G401.6 (cell line): ENCODE data around the gene TUBA1A.
A peak's percentile ranks its signal among the peaks of the same experiment; 100 is the strongest.
"Not testable (repeated sequence)": the region's sequence is repeated elsewhere in the genome, so short reads cannot be mapped to it uniquely, and the experiment has no call there.

Experiments used
- FAIRE-seq: peaks from 2 replicates; lab custom pipeline; 2012; peaks lifted over from hg19 to GRCh38; lab: Jason Lieb, UNC

TUBA1A gene

DNA sequence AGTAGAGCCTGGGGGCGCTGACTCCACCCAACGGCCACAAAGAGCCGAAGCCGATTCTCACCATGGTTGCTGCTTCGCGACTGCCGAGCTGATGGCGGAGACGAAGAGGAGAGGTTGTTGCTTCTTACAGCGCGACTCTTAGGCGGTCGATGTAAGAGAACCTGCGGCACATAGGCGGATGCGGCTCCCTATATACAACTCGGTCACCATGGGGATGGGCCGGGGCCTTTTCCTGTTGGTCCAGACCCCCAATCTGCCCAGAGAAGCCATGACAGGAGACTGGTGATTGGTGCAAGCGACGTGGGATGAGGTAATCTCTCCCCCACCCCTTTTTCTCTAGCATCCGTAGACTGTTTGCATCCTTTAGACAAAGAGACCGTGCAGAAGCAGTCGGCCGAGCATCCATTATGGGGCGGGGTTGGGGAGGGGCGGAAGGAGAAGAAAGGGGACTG lies at the start of gene TUBA1A:
Gene TUBA1A, minus strand, starts transcription at position 165 of the 452 bp plus-strand sequence. Its CDS starts 101 bp downstream, at position 64.
- peak; percentile 96 for FAIRE-seq

DNA sequence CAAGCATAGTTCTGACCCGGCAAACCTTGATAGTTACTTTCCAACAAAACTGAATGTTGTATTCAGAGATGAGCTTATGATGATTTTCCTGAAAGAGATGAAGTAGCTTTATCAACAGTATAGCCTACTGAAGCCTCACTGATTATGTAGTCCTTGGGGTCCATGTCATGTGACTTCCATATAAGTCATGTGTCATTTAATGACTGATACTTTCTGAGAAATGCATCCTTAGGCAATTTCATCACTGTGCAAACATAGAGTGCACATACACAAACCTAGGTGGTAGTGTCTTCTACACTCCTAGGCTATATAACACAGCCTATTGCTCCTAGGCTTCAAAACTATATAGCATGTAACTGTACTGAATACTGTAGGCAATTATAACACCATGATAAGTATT lies 47.5 kb upstream of the TUBA1A start:
- FAIRE-seq = no peak

- no peak for FAIRE-seq
Observed at GRCh38 chr12:49233842-49234526, 45.1 kb upstream of the TUBA1A start.

- FAIRE-seq = no peak
Observed at GRCh38 chr12:49232940-49233841, 44.3 kb upstream of the TUBA1A start.

GRCh38 chr12:49231878-49232655 lies 43.2 kb upstream of the TUBA1A start:
- FAIRE-seq = no peak

DNA sequence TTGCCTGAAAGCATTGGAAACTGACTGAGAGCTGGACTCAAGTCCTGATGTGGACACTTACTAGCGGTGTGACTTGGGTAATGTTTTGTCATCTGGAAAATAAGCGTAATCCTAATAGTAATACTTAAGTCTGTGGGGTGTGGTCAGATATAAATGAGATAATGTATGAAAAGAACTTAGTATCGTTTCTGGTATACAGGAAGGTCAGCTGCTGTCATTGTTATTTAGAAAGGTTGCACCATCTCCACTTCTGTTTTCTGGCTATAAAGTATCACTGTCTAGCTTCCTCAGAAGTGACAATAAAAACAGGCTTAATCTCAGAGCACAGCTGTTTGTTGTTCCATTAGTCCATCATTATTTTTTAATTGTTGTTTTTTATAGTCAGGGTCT lies 41.9 kb upstream of the TUBA1A start:
- FAIRE-seq = no peak

- no peak for FAIRE-seq
Observed at GRCh38 chr12:49230176-49230804, 41.4 kb upstream of the TUBA1A start.

DNA sequence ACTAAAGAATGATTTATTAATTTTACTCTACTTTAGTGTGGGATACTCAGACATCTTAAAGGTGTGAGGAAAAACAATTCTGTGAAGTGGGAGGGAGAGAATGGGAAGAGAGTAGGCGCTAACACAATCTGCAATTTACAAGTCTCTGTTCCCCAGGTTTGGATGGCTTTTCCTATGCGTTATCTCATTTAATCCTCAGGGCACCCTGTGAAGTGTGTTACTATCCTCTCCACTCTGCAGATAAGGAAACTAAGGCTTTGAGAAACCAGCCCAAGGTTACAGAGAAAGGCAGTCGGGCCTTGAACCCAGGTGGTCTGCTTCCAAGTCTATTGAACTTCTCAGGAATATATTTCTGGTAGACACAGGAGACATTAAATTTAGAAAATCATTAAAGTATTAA lies 39.8 kb upstream of the TUBA1A start:
- FAIRE-seq = no peak

- FAIRE-seq = no peak
Observed at GRCh38 chr12:49227713-49228112, 38.8 kb upstream of the TUBA1A start.

DNA sequence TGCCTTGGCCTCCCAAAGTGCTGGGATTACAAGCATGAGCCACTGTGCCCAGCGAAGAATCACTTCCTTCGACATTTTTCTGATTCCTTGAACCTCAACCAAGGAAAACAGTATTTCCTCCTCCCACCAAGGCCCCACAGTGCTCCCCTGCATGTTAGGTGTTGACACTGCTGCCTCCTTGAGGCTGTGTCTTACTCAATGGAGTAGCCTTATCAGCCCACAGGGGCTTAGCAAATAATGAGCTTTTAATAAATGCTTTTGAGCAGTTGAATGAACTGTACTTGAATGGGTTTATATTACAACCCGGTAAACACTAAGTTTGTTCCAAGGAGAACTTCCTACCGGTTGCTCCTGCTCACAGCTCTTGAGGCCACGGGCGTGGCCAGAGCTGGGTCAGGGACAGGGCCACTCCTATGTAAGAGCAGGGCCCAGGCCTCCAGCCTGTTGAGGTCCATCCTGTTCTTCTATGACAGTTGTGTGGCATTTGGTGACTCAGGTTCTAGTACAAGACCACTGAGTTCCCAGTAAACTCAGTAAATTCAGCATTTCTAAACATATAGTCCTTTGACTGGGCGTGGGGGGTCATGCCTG lies 36.8 kb upstream of the TUBA1A start:
- FAIRE-seq = no peak

DNA sequence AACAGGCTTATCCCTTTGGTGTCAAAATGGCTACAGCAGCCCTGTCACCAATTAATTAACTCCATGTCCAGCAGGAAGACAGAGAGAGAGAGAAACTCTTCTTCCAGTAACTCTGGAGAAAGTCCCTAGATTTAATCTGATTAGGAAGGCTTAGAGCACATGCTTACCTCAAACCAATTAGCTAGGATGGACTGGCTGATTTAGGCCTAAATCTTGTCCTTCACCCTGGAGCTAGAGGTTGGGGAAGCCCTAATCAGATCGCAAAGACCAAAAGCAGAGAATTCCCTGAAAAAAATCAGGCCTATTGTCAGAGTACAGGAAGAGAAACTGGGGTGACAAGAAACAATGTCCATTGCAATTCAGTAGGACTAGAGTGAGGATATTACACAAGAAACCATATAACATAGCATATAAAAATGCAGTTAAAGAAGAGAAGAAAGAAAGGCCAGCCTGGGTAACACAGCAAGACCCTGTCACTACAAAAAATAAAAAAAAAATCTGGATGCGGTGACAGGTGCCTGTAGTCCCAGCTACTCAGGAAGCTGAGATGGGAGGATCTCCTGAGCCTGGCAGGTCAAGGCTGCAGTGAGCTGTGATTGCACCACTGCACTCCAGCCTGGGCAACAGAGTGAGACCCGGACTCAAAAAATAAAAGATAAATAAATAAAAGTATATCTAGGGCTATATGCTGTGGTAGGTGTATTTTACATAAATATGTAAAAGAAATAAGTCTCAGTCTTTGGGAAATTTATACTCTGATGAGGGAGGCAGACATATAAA lies 34.9 kb upstream of the TUBA1A start:
- no peak for FAIRE-seq

DNA sequence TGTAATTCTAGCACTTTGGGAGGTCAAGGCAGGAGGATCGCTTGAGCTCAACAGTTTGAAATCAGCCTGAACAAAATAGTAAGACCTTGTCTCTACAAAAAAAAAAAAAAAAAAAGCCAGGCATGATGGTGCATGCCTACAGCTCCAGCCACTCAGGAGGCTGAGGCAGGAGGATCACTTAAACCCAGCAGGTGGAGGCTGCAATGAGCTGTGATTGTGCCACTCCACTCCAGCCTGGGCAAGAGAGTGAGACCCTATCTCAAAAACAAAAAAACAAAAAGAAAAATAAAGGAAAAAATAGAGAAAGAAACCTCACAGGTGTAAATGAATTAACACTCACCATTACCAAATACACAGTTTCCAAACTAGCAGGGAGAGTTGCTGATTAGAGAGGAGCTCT lies 34.2 kb upstream of the TUBA1A start:
- no peak for FAIRE-seq

DNA sequence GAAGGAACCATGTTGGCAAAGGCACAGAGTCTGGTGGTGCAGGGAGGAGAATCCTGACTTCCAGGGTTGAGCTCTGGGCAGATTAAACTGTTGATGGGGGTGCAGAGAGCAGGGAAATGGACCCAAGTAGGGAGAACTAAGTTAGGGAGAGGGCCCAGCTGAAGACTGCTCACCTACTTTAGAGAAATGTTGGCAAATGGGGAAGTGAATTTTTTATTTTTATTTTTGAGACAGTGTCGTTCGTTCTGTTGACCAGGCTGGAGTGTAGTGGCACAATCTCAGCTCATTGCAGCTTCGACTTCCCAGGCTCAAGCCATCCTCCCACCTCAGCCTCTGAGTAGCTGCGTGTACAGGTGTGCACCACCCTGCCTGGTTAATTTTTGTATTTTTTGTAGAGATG lies 32.1 kb upstream of the TUBA1A start:
- FAIRE-seq = no peak

- no peak for FAIRE-seq
Observed at GRCh38 chr12:49219417-49220026, 30.6 kb upstream of the TUBA1A start.

- FAIRE-seq = no peak
Observed at GRCh38 chr12:49212572-49212971, 23.7 kb upstream of the TUBA1A start.

DNA sequence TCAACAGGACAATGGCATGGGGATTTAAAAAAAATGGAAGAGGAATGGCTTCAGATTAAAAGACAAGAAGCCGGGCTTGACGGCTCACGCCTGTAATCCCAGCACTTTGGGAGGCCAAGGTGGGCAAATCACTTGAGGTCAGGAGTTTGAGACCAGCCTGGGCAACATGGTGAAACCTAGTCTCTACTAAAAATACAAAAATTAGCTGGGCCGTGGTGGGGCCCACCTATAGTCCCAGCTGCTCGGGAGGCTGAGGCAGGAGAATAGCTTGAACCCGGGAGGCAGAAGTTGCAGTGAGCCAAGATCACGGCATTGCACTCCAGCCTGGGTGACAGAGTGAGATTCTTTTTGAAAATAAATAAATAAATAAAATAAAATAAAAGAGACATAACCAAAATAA lies 21.8 kb upstream of the TUBA1A start:
- not testable (repeated sequence) for FAIRE-seq

DNA sequence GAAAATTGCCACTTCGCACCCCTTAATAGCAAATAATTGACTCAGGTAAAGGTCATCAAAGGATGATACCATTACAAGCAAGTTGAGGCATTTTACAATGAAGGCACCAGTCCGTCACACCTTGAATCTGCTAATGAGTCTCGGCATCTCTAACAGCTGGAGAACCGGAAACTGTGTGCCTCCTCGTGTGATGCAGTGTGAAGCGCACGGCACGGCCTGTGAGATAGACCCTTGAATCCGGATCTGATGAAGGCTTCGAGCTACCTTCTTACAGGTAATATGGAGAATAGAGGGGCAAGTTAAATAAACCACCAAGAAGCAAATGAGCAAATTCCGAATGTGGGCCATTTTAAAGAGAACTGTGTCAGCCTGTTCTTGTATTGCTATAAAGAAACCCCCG lies 19.8 kb upstream of the TUBA1A start:
- no peak for FAIRE-seq

DNA sequence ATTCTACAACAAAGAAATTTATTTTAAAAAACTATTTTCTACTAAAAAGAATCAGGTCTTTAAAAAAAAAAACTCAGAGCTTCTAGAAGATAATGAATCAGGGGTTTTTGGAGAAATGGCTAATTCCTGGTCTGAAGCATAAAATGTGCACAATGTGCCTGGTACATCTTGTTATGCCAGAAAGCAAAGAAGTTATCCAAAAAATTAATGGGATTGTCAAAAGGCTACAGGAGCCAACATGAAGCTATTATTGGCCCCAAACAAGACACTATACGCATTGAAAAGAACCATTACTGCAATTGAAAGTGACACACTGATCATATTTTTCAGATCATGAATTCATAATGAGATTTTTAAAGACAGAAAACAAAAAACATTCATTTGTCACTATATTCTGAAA lies 19.3 kb upstream of the TUBA1A start:
- no peak for FAIRE-seq

- no peak for FAIRE-seq
Observed at GRCh38 chr12:49206389-49206788, 17.5 kb upstream of the TUBA1A start.

DNA sequence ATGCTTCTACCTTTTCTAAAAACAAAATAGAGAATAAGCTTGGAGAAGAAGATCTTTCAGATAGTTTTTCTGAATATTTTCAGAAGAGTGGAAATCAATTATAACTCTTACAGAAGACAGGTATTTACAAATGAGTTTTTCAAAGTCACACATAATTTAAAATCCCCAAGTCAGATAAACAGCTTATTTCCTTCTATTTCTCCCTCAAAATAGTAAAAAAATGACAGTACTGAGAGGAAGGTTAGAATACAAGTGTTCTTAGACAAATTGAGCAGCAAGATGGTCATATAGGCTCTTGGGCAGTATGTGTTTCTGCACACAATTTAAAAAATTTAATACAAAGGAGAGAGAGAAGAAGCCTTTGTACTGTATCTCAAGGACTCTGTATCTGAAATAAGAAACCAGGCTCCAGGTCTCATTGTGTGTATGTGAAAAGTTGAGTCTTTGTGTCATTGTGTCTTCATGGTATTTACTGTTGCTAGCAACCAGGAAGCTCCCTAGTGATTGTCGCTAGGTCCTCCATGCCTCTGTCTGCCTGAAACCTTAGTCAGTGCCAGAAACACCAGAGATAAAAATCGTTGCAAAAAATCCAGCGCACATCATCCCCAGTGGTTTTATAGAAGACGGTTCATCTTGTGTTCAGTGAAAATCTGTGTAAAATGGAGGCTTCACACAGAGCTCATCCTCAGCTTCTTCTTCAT lies 12.9 kb upstream of the TUBA1A start:
- no peak for FAIRE-seq
